DMS 273 (cell line): ENCODE data around the gene CDKN1A.

Experiments used
- DNase-seq: peaks from one replicate; lab custom pipeline; 2025; ENCODE audit not compliant: unreplicated experiment; lab: John Stamatoyannopoulos, UW

Gene CDKN1A

GRCh38 chr6:36677059-36677749 lies 1.3 kb upstream of the CDKN1A start:
- peak; percentile 63 for DNase-seq

GRCh38 chr6:36677753-36678487 lies 594 bp upstream of the CDKN1A start:
- peak; percentile 59 for DNase-seq

GRCh38 chr6:36679043-36679833 lies 724 bp downstream of the CDKN1A start:
- DNase-seq = peak; percentile 78

- peak; percentile 93 for DNase-seq
Observed at GRCh38 chr6:36682328-36683144, 4.0 kb downstream of the CDKN1A start.

GRCh38 chr6:36683145-36683655 lies 4.7 kb downstream of the CDKN1A start:
- no peak for DNase-seq

GRCh38 chr6:36683656-36684446 lies 5.3 kb downstream of the CDKN1A start:
- no peak for DNase-seq

GRCh38 chr6:36684447-36684812 lies 5.9 kb downstream of the CDKN1A start:
- no peak for DNase-seq

GRCh38 chr6:36685166-36685924 lies 6.8 kb downstream of the CDKN1A start:
- DNase-seq = no peak

- DNase-seq = no peak
Observed at GRCh38 chr6:36685926-36686667, 7.6 kb downstream of the CDKN1A start.

- peak; percentile 34 for DNase-seq
Observed at GRCh38 chr6:36686668-36687513, 8.4 kb downstream of the CDKN1A start.

GRCh38 chr6:36688063-36688738 lies 9.7 kb downstream of the CDKN1A start:
- peak; percentile 36 for DNase-seq

- DNase-seq = peak; percentile 35
Observed at GRCh38 chr6:36688739-36689075, 10.2 kb downstream of the CDKN1A start.

GRCh38 chr6:36691011-36691410 lies 12.5 kb downstream of the CDKN1A start:
- DNase-seq = no peak

GRCh38 chr6:36691612-36692011 lies 13.1 kb downstream of the CDKN1A start:
- no peak for DNase-seq

- DNase-seq = no peak
Observed at GRCh38 chr6:36692220-36692619, 13.7 kb downstream of the CDKN1A start.

GRCh38 chr6:36692861-36693702 lies 14.6 kb downstream of the CDKN1A start:
- DNase-seq = no peak
